ENCODE measurements around the gene CEP83. TPM values are rescaled to one million over a fixed set of nuclear protein-coding genes. Genes with fewer than 3 reads are reported as not detected.
A peak's percentile ranks its signal among the peaks of the same experiment; 100 is the strongest.

The CEP83 gene
- total RNA-seq, 6 donors from 2014 or later, result 9.7 to 40.9 (median 16.2) TPM

- Histone ChIP-seq H3K27me3 (no peaks in the 10 kb centered on the region), H3K27ac (peak overlapping the region in 1 of 4 donors; percentile 4), H3K4me1 (peaks cover 27 to 39% (median 35%) of the 10 kb centered on the region in 4 donors), H3K36me3 (peaks cover 0 to 6% (median 0%) of the 10 kb centered on the region in 4 donors), H3K4me3 (no peak overlapping the region), H3K9me3 (no peaks in the 10 kb centered on the region)
- TF ChIP-seq POLR2A (IDR thresholded peaks at IDR 0.05), result no peak
- no peak for TF ChIP-seq POLR2AphosphoS5 (IDR thresholded peaks at IDR 0.05)
- no peak for TF ChIP-seq CTCF (IDR thresholded peaks at IDR 0.05)
- no peak for TF ChIP-seq EP300 (IDR thresholded peaks at IDR 0.05)
- ATAC-seq (ENCODE audit: low FRiP score in 2 of 2) (no peak), DNase-seq (no peak)
- 75 to 78% methylated on average over 13 of the region's 13 CpGs for WGBS, 2 donors
These were observed 198.9 kb downstream of the CEP83 start for GRCh38 chr12:94260717-94261116.

GRCh38 chr12:94260017-94260416 lies 199.7 kb downstream of the CEP83 start:
- TF ChIP-seq EP300 (IDR thresholded peaks at IDR 0.05) (no peak), POLR2A (IDR thresholded peaks at IDR 0.05) (no peak), POLR2AphosphoS5 (IDR thresholded peaks at IDR 0.05) (no peak), CTCF (IDR thresholded peaks at IDR 0.05) (no peak)
- WGBS, 2 donors, result 92 to 93% methylated on average over 3 of the region's 3 CpGs

DNA sequence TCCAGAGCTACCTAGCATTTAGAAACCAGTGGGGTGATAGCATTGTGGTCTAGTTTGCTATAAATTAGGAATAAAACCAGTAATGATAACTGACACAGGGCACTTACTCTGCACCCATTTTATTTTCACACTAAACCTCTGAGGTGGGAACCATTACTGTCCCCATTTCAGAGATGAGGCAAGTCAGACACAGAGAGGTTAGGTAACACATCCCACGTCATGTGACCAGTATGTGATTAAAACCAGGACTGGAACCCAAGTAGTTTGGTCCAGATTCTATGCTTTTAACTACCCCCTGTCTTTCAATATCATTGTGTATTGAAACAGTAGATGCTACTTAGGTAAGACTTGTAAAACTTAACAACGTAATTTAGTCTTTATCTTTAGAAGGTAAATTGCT lies 201.1 kb downstream of the CEP83 start:
- Histone ChIP-seq H3K27ac (no peak overlapping the region), H3K27me3 (no peaks in the 10 kb centered on the region), H3K9me3 (no peaks in the 10 kb centered on the region), H3K36me3 (peaks cover 0 to 7% (median 0%) of the 10 kb centered on the region in 4 donors), H3K4me1 (peaks cover 23 to 29% (median 25%) of the 10 kb centered on the region in 4 donors), H3K4me3 (no peak overlapping the region)
- ATAC-seq (ENCODE audit: low FRiP score in 2 of 2) (no peak), DNase-seq (no peak)
- WGBS, 2 donors, result 76 to 87% methylated on average over 2 of the region's 2 CpGs
- TF ChIP-seq EP300 (IDR thresholded peaks at IDR 0.05), result no peak
- TF ChIP-seq POLR2AphosphoS5 (IDR thresholded peaks at IDR 0.05), result no peak
- no peak for TF ChIP-seq POLR2A (IDR thresholded peaks at IDR 0.05)
- TF ChIP-seq CTCF (IDR thresholded peaks at IDR 0.05), result no peak

More at GRCh38 chr12:94260017-94260416, 199.7 kb downstream of the CEP83 start:
- Histone ChIP-seq H3K4me3 (no peak overlapping the region), H3K9me3 (no peaks in the 10 kb centered on the region), H3K27me3 (no peaks in the 10 kb centered on the region), H3K4me1 (peaks cover 31 to 39% (median 35%) of the 10 kb centered on the region in 4 donors), H3K27ac (no peak overlapping the region), H3K36me3 (peaks cover 0 to 7% (median 0%) of the 10 kb centered on the region in 4 donors)
- DNase-seq (no peak), ATAC-seq (ENCODE audit: low FRiP score in 2 of 2) (no peak)

Other genes with a start within 250 kb of the CEP83 start
- gene TMCC3, start 190.7 kb upstream of the CEP83 start, total RNA-seq, result 10 to 100 TPM in 4 of 6 donors, 1 to 10 TPM in 2; 5.4 to 17.4 (median 12.7) TPM